H1 (cell line): ENCODE data around the gene HACL1. TPM values are rescaled to one million over a fixed set of nuclear protein-coding genes. Genes with fewer than 3 reads are reported as not detected.

Experiments
- CTCF ChIA-PET: fragments of 300-600 bp; sonication (Branson Sonifier 250); formaldehyde crosslinking; loops from one replicate; lab custom pipeline; 2021; ENCODE audit not compliant: partially characterized antibody; lab: Charles Lee
- POLR2A ChIA-PET: fragments of 300-600 bp; sonication (Branson Sonifier 250); formaldehyde crosslinking; loops from one replicate; lab custom pipeline; 2021; ENCODE audit warnings: inconsistent platforms; ENCODE audit not compliant: partially characterized antibody; lab: Charles Lee
- DNase-seq, 2 experiments: peaks; one replicate each; pipeline versions ENCODE4 v3.0.0 to v3.0.0-alpha.2; 2010 to 2022; ENCODE audit warnings: low spot score in 2 of 2, low read depth in 1 of 2, mixed read lengths in 1 of 2
- FAIRE-seq: peaks from 2 replicates; lab custom pipeline; 2011; peaks lifted over from hg19 to GRCh38; lab: Jason Lieb, UNC
- H2AFZ ChIP-seq: 2 replicates; pipeline ENCODE4 v1.8.1; 2012; ENCODE audit warnings: low read length, inconsistent platforms
- H2AK5ac ChIP-seq: 2 replicates; pipeline ENCODE4 v1.6.1; 2013; ENCODE audit warnings: low read depth, low read length
- H2BK120ac ChIP-seq: replicated peaks from 2 replicates; pipeline ENCODE3; 2013; ENCODE audit warnings: low read depth, low read length, inconsistent platforms
- H2BK12ac ChIP-seq: 2 replicates; pipeline ENCODE4 v1.6.1; 2013; ENCODE audit warnings: low read depth, low read length
- H2BK15ac ChIP-seq: 2 replicates; pipeline ENCODE4 v1.6.1; 2013; ENCODE audit warnings: low read length
- H2BK20ac ChIP-seq: 2 replicates; pipeline ENCODE4 v1.6.1; 2013; ENCODE audit warnings: low read length
- H2BK5ac ChIP-seq: 2 replicates; pipeline ENCODE4 v1.6.1; 2013; ENCODE audit warnings: low read depth, low read length
- H3K14ac ChIP-seq: 2 replicates; pipeline ENCODE4 v1.6.1; 2013; ENCODE audit warnings: inconsistent platforms; ENCODE audit not compliant: insufficient read length
- H3K18ac ChIP-seq: 2 replicates; pipeline ENCODE4 v1.6.1; 2013; ENCODE audit warnings: low read length; ENCODE audit errors: extremely low read depth
- H3K23ac ChIP-seq: 2 replicates; pipeline ENCODE4 v1.6.1; 2013; ENCODE audit warnings: inconsistent platforms; ENCODE audit not compliant: insufficient read length
- H3K23me2 ChIP-seq: 2 replicates; pipeline ENCODE4 v1.6.1; 2013; ENCODE audit warnings: low read depth, low read length
- H3K27ac ChIP-seq: 2 replicates; pipeline ENCODE4 v1.6.1; 2011; ENCODE audit warnings: low read depth, low read length, inconsistent platforms
- H3K27me3 ChIP-seq, 4 experiments: replicated peaks in 1 of 4; 1 replicate in 1 of 4; 2 replicates in 3 of 4; pipeline versions ENCODE4 v1.6.1 to v1.8.1; 2011 to 2013; ENCODE audit warnings: low read length in 3 of 4, mild to moderate bottlenecking in 3 of 4, inconsistent platforms in 2 of 4, mixed read lengths in 2 of 4, moderate library complexity in 1 of 4; ENCODE audit not compliant: control insufficient read depth in 3 of 4, insufficient read depth in 3 of 4; ENCODE audit errors: extremely low read depth in 1 of 4
- H3K36me3 ChIP-seq, 4 experiments: 2 replicates each; pipeline versions ENCODE4 v1.6.1 to v1.8.1; 2011 to 2013; ENCODE audit warnings: mild to moderate bottlenecking in 4 of 4, low read length in 3 of 4, moderate library complexity in 2 of 4, control low read depth in 1 of 4, inconsistent platforms in 1 of 4; ENCODE audit not compliant: insufficient read depth in 4 of 4, control insufficient read depth in 2 of 4
- H3K4ac ChIP-seq: replicated peaks from 2 replicates; pipeline ENCODE3; 2013; ENCODE audit warnings: low read length, low read depth, mixed read lengths, inconsistent platforms; ENCODE audit not compliant: insufficient read length
- H3K4me1 ChIP-seq, 4 experiments: replicated peaks in 1 of 4; 1 replicate in 1 of 4; 2 replicates in 3 of 4; pipeline versions ENCODE4 v1.6.1 to v1.8.1; 2011 to 2013; ENCODE audit warnings: low read length in 3 of 4, inconsistent platforms in 2 of 4, mixed read lengths in 1 of 4; ENCODE audit not compliant: insufficient read depth in 4 of 4, control insufficient read depth in 3 of 4
- H3K4me2 ChIP-seq, 2 experiments: 2 replicates each; pipeline versions ENCODE4 v1.6.1 to v1.8.1; 2011 to 2013; ENCODE audit warnings: low read depth in 2 of 2, low read length in 2 of 2, control low read depth in 1 of 2, inconsistent platforms in 1 of 2, mild to moderate bottlenecking in 1 of 2; ENCODE audit not compliant: insufficient read depth in 1 of 2
- H3K4me3 ChIP-seq, 4 experiments: fragments of 200-600, 300-600 bp in 1 of 4; sonication (generic), shearing (Covaris generic), sonication (Bioruptor Twin) in 1 of 4; 2 replicates each; pipeline versions ENCODE4 v1.5.1 to v1.8.1; 2011 to 2016; ENCODE audit warnings: low read length in 4 of 4, low read depth in 3 of 4, control low read depth in 2 of 4, inconsistent platforms in 2 of 4, mild to moderate bottlenecking in 2 of 4, mixed read lengths in 1 of 4, moderate library complexity in 1 of 4; ENCODE audit not compliant: insufficient read depth in 2 of 4; ENCODE audit errors: extremely low read depth in 1 of 4
- H3K56ac ChIP-seq: replicated peaks from 2 replicates; pipeline ENCODE3; 2013; ENCODE audit warnings: low read depth, mild to moderate bottlenecking, mixed read lengths, low read length, inconsistent platforms; ENCODE audit not compliant: insufficient read length
- H3K79me1 ChIP-seq: 2 replicates; pipeline ENCODE4 v1.6.1; 2013; ENCODE audit warnings: low read depth, low read length, control low read depth
- H3K79me2 ChIP-seq, 2 experiments: 2 replicates each; pipeline versions ENCODE4 v1.6.1 to v1.8.1; 2012 to 2013; ENCODE audit warnings: low read length in 2 of 2, mild to moderate bottlenecking in 2 of 2, inconsistent platforms in 1 of 2; ENCODE audit not compliant: insufficient read depth in 2 of 2, control insufficient read depth in 1 of 2
- H3K9ac ChIP-seq, 4 experiments: replicated peaks in 1 of 4; 1 replicate in 1 of 4; 2 replicates in 3 of 4; pipeline versions ENCODE4 v1.6.1 to v1.8.1; 2011 to 2013; ENCODE audit warnings: low read depth in 3 of 4, low read length in 3 of 4, control low read depth in 2 of 4, mild to moderate bottlenecking in 2 of 4, moderate library complexity in 2 of 4, inconsistent platforms in 1 of 4; ENCODE audit errors: extremely low read depth in 1 of 4
- H3K9me3 ChIP-seq, 2 experiments: 2 replicates each; pipeline versions ENCODE4 v1.6.1 to v1.8.1; 2012 to 2013; ENCODE audit warnings: mild to moderate bottlenecking in 2 of 2, moderate library complexity in 2 of 2, control low read depth in 1 of 2, inconsistent platforms in 1 of 2, low read depth in 1 of 2, low read length in 1 of 2, mixed read lengths in 1 of 2; ENCODE audit not compliant: insufficient read depth in 2 of 2
- H4K20me1 ChIP-seq, 2 experiments: replicated peaks in 1 of 2; 2 replicates each; pipeline versions ENCODE3 to v1.8.1; 2011 to 2013; ENCODE audit warnings: inconsistent platforms in 2 of 2, low read length in 2 of 2, mild to moderate bottlenecking in 1 of 2; ENCODE audit not compliant: insufficient read depth in 2 of 2, control insufficient read depth in 1 of 2
- H4K5ac ChIP-seq: 2 replicates; pipeline ENCODE4 v1.6.1; 2013; ENCODE audit warnings: low read length, low read depth, mixed read lengths, inconsistent platforms; ENCODE audit not compliant: insufficient read length
- H4K8ac ChIP-seq: 2 replicates; pipeline ENCODE4 v1.8.0; 2013; ENCODE audit warnings: mild to moderate bottlenecking, moderate library complexity, low read length, inconsistent platforms; ENCODE audit not compliant: insufficient read depth; ENCODE audit errors: extremely low read depth
- H4K91ac ChIP-seq: replicated peaks from 2 replicates; pipeline ENCODE3; 2013; ENCODE audit warnings: low read length, mixed read lengths, inconsistent platforms; ENCODE audit not compliant: insufficient read length
- ASH2L ChIP-seq: fragments of 200-600, 300-600 bp; sonication (generic); IDR thresholded peaks from one replicate; pipeline ENCODE4 v1.7.1; 2017; ENCODE audit warnings: low read length
- BRCA1 ChIP-seq: IDR thresholded peaks from 2 replicates; pipeline ENCODE4 v1.6.1; 2012; ENCODE audit warnings: low read depth, low read length, improper control_type of control experiment
- EZH2 ChIP-seq: fragments of 200-600 bp; sonication (generic); IDR thresholded peaks from 2 replicates; pipeline ENCODE4 v1.7.1; 2012; ENCODE audit warnings: low read depth, mild to moderate bottlenecking, moderate library complexity, low read length, inconsistent platforms; ENCODE audit not compliant: severe bottlenecking
- JUN ChIP-seq: IDR thresholded peaks from 2 replicates; pipeline ENCODE4 v1.6.1; 2011; ENCODE audit warnings: low read depth, mild to moderate bottlenecking, improper control_type of control experiment, low read length
- KDM4A ChIP-seq: IDR thresholded peaks from one replicate; pipeline ENCODE4 v1.7.1; 2012; ENCODE audit warnings: low read depth, mild to moderate bottlenecking, moderate library complexity, low read length, inconsistent platforms; ENCODE audit not compliant: severe bottlenecking
- RBBP5 ChIP-seq: IDR thresholded peaks from 2 replicates; pipeline ENCODE4 v1.7.1; 2012; ENCODE audit warnings: low read depth, mild to moderate bottlenecking, inconsistent platforms, low read length, moderate library complexity, borderline replicate concordance
- TAF1 ChIP-seq: IDR thresholded peaks from 2 replicates; pipeline ENCODE4 v1.6.1; 2011; ENCODE audit warnings: mild to moderate bottlenecking, low read depth, low read length
- TCF12 ChIP-seq: IDR thresholded peaks from 2 replicates; pipeline ENCODE4 v1.6.1; 2011; ENCODE audit warnings: low read depth, mild to moderate bottlenecking, low read length
- WGBS, 2 experiments: shearing (Covaris generic) in 1 of 2; methylation state at CpG; one replicate each; pipeline versions ENCODE4 v1.1.6 to v1.1.7; 2013 to 2015; ENCODE audit warnings: low lambda C conversion rate in 2 of 2, mixed read lengths in 2 of 2, inconsistent platforms in 1 of 2, low coverage in 1 of 2, missing lambda C conversion rate in 1 of 2; ENCODE audit not compliant: insufficient replicate concordance in 2 of 2, insufficient coverage in 1 of 2, insufficient read length in 1 of 2; ENCODE audit errors: extremely low coverage in 1 of 2, missing lambda C conversion rate in 1 of 2; 5-methylcytosine and 5-hydroxymethylcytosine counted together
- polyA plus RNA-seq, 7 experiments: library from polyadenylated mRNA; depleted of rRNA in 3 of 7; stranded (reverse) in 5 of 7; unstranded in 2 of 7; fragments of >200 nt in 5 of 7; fragments of 200-250 nt in 2 of 7; gene quantifications; 1 replicate in 5 of 7; 2 replicates in 1 of 7; 4 replicates in 1 of 7; pipeline versions ENCODE4 v1.2.1 to v1.2.3, GENCODE V29; 2011 to 2013; ENCODE audit warnings: missing spikeins in 2 of 7, mixed read lengths in 2 of 7
- total RNA-seq: library from RNA; stranded (reverse); fragmentation: NEBNext Ultra II Directional; extraction: Animal tissue kit (Norgen Biotek cat#: 25700); gene quantifications from 2 replicates; pipeline ENCODE4 v1.2.1, GENCODE V29; 2021
- TF ChIP-seq, protein P1 (sequence below): IDR thresholded peaks from 2 replicates; pipeline ENCODE4 v1.6.1; 2011; ENCODE audit warnings: low read depth, mild to moderate bottlenecking, low read length; ENCODE audit not compliant: insufficient read depth

Gene HACL1
- total and polyA plus RNA-seq, 2 of the 8 experiments (the other 6 are each of a cell fraction or from before 2014, with no cell fraction given) = 38.2 to 46.0 TPM

DNA sequence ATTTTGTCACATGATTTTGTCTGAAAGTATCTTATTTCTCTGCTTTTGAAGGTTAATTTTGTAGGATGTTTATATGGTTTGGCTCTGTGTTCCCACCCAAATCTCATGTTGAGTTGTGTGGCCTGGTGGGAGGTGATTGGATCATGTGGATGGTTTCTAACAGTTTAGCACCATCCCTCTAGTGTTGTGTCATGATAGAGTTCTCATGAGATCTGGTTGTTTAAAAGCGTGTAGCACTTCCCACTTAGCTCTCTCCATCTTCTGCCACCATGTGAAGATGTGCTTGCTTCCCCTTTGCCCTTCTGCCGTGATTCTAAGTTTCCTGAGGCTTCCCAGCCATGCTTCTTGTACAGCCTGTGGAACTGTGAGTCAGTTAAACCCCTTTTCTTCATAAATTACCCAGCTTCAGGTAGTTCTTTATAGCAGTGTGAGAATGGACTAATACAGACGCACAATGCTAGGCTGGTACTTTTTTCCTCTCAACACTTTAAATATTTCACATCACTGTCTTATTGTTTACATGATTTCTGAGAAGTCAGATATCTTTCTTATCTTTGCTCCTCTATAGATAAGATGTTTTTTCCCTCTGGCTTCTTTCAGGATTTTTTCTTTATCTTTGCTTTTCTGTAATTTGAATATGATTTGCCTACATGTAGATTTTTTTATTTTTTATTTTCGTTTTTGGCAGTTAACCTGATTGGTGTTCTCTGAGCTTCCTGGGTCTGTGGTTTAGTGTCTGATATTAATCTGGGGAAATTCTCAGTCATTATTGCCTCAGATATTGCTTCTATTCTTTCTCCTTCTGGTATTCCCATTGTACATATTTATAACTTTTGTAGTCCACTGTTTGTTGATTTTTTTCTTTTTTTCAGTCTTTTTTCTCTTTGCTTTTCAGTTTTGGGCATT is 22.4 kb upstream of the HACL1 start:
- Histone ChIP-seq H4K20me1 (no peaks in the 10 kb centered on the region), H4K5ac (no peak overlapping the region), H3K14ac (no peak overlapping the region), H3K4me2 (no peak overlapping the region), H2AFZ (no peak overlapping the region), H2BK5ac (no peak overlapping the region), H3K27ac (no peak overlapping the region), H3K79me1 (peaks cover 3% of the 10 kb centered on the region; the same call in 1 of the 2 replicates), H2AK5ac (no peak overlapping the region), H2BK120ac (no peak overlapping the region), H3K9me3 (peaks cover 9 to 12% of the 10 kb centered on the region in 2 experiments; a peak in 3 of 4 replicates), H4K91ac (no peak overlapping the region), H3K4me1 (no peaks in the 10 kb centered on the region; a peak in 1 of 7 replicates), H3K23ac (no peak overlapping the region), H3K56ac (no peak overlapping the region), H3K4ac (no peak overlapping the region), H2BK15ac (no peak overlapping the region), H3K4me3 (no peak overlapping the region), H2BK20ac (no peak overlapping the region), H2BK12ac (no peak overlapping the region), H3K27me3 (no peaks in the 10 kb centered on the region), H3K23me2 (no peaks in the 10 kb centered on the region), H3K36me3 (no peaks in the 10 kb centered on the region), H4K8ac (no peak overlapping the region), H3K79me2 (no peaks in the 10 kb centered on the region), H3K9ac (no peak overlapping the region), H3K18ac (no peak overlapping the region)
- FAIRE-seq (no peak), DNase-seq (no peak)
- TF ChIP-seq EZH2 = no peak
- no peak for TF ChIP-seq RBBP5
- no peak for TF ChIP-seq KDM4A
- TF ChIP-seq ASH2L = no peak
- TF ChIP-seq JUN = no peak
- TF ChIP-seq TAF1 = no peak
- TF ChIP-seq BRCA1 = no peak
- TF ChIP-seq TCF12 = no peak
- TF ChIP-seq, protein P1, sequence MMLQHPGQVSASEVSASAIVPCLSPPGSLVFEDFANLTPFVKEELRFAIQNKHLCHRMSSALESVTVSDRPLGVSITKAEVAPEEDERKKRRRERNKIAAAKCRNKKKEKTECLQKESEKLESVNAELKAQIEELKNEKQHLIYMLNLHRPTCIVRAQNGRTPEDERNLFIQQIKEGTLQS = no peak
- CTCF ChIA-PET = interaction anchor here (0.7 to 1.3 kb wide), 2 partner anchors 27 to 170 kb away, joined by 3 read pairs; no protein-coding TSS in a partner anchor
- 88% methylated on average over 4 of the region's 4 CpGs; no CpG with 5 or more reads in 1 of the 2 experiments for WGBS, 2 experiments
- POLR2A ChIA-PET = interaction anchor here (0.6 kb wide), 1 partner anchor 20 kb away, joined by 3 read pairs; no protein-coding TSS in a partner anchor
